GM18499 (cell line): ENCODE data around the gene APOBEC2.

Source experiments
- ATAC-seq: cut with Tn5 transposase; IDR thresholded peaks from one replicate; pipeline ENCODE4 v1.9.1; 2021; ENCODE audit warnings: moderate number of reproducible peaks; ENCODE audit not compliant: insufficient read depth, unreplicated experiment

The APOBEC2 gene

GRCh38 chr6:41056768-41057490 is 3.9 kb downstream of the APOBEC2 start:
- no peak for ATAC-seq

- ATAC-seq, result no peak
These were observed 5.8 kb downstream of the APOBEC2 start for GRCh38 chr6:41058783-41059181.

GRCh38 chr6:41059556-41059955 is 6.6 kb downstream of the APOBEC2 start:
- ATAC-seq, result no peak

GRCh38 chr6:41061196-41061726 is 8.3 kb downstream of the APOBEC2 start:
- no peak for ATAC-seq

- no peak for ATAC-seq
These were observed 9.1 kb downstream of the APOBEC2 start for GRCh38 chr6:41062056-41062455.

- ATAC-seq, result no peak
These were observed 10.9 kb downstream of the APOBEC2 start for GRCh38 chr6:41063884-41064285.

GRCh38 chr6:41064841-41065240 is 11.8 kb downstream of the APOBEC2 start:
- no peak for ATAC-seq

- no peak for ATAC-seq
These were observed 12.6 kb downstream of the APOBEC2 start for GRCh38 chr6:41065550-41066026.

- ATAC-seq, result no peak
These were observed 13.9 kb downstream of the APOBEC2 start for GRCh38 chr6:41066867-41067304.

- no peak for ATAC-seq
These were observed 18.5 kb downstream of the APOBEC2 start for GRCh38 chr6:41071501-41071922.

GRCh38 chr6:41071923-41072835 is 19.2 kb downstream of the APOBEC2 start, which contains the start of gene OARD1:
TSS of gene OARD1 (minus strand) at chr6:41072356. CDS start at chr6:41071634, 722 bp downstream.
- peak; percentile 50 for ATAC-seq

GRCh38 chr6:41072836-41073202 is 19.8 kb downstream of the APOBEC2 start, which contains the start of gene NFYA:
TSS of gene NFYA (plus strand) at chr6:41072974. CDS start at chr6:41079090, 6,116 bp downstream.
- peak; percentile 39 for ATAC-seq

GRCh38 chr6:41073203-41073967 is 20.4 kb downstream of the APOBEC2 start:
- peak; percentile 5 for ATAC-seq

GRCh38 chr6:41073968-41074691 is 21.1 kb downstream of the APOBEC2 start:
- no peak for ATAC-seq

GRCh38 chr6:41074692-41075436 is 21.9 kb downstream of the APOBEC2 start:
- ATAC-seq, result no peak

- no peak for ATAC-seq
These were observed 22.9 kb downstream of the APOBEC2 start for GRCh38 chr6:41075651-41076626.

- ATAC-seq, result no peak
These were observed 24.5 kb downstream of the APOBEC2 start for GRCh38 chr6:41077536-41077935.

GRCh38 chr6:41078101-41078500 is 25.1 kb downstream of the APOBEC2 start:
- ATAC-seq, result no peak
